Smooth muscle cell (in vitro differentiated cells): ENCODE results near the gene GRIK1. TPM values are rescaled to one million over a fixed set of nuclear protein-coding genes. Genes with fewer than 3 reads are reported as not detected.

Experiments
- DNase-seq: peaks from one replicate; lab custom pipeline; 2025; ENCODE audit not compliant: unreplicated experiment; lab: John Stamatoyannopoulos, UW
- H2AFZ ChIP-seq: fragments of 200-600 bp; sonication (generic); 2 replicates; pipeline ENCODE4 v1.6.0; 2016; ENCODE audit warnings: antibody characterized with exemption, low read depth, mild to moderate bottlenecking
- H3F3A ChIP-seq: fragments of 200-600 bp; sonication (generic); 2 replicates; pipeline ENCODE4 v1.6.0; 2017; ENCODE audit warnings: antibody characterized with exemption, low read depth
- H3K27ac ChIP-seq: fragments of 200-600 bp; sonication (generic); 2 replicates; pipeline ENCODE4 v1.5.1; 2016; ENCODE audit warnings: low read depth, mild to moderate bottlenecking
- H3K27me3 ChIP-seq: fragments of 200-600 bp; sonication (generic); 2 replicates; pipeline ENCODE4 v1.6.1; 2016; ENCODE audit warnings: low read depth, mild to moderate bottlenecking
- H3K36me3 ChIP-seq: fragments of 200-600 bp; sonication (generic); 2 replicates; pipeline ENCODE4 v1.5.1; 2016; ENCODE audit warnings: low read depth
- H3K4me1 ChIP-seq: fragments of 200-600 bp; sonication (generic); 2 replicates; pipeline ENCODE4 v1.5.1; 2016; ENCODE audit warnings: low read depth
- H3K4me2 ChIP-seq: fragments of 200-600 bp; sonication (generic); 2 replicates; pipeline ENCODE4 v1.6.0; 2016; ENCODE audit warnings: mild to moderate bottlenecking
- H3K4me3 ChIP-seq: fragments of 200-600 bp; sonication (generic); 2 replicates; pipeline ENCODE4 v1.5.1; 2016; ENCODE audit warnings: mild to moderate bottlenecking
- H3K79me2 ChIP-seq: fragments of 200-600 bp; sonication (generic); 2 replicates; pipeline ENCODE4 v1.6.0; 2016; ENCODE audit warnings: low read depth, mild to moderate bottlenecking
- H3K9ac ChIP-seq: fragments of 200-600 bp; sonication (generic); 2 replicates; pipeline ENCODE4 v1.6.0; 2016; ENCODE audit warnings: low read depth
- H3K9me3 ChIP-seq: fragments of 200-600 bp; sonication (generic); replicated peaks from 2 replicates; pipeline ENCODE4 v1.5.1; 2016; ENCODE audit warnings: low read depth
- H4K20me1 ChIP-seq: fragments of 200-600 bp; sonication (generic); 2 replicates; pipeline ENCODE4 v1.6.0; 2016; ENCODE audit warnings: low read depth
- CTCF ChIP-seq: fragments of 200-600 bp; sonication (generic); IDR thresholded peaks from 2 replicates; pipeline ENCODE4 v1.5.1; 2017; ENCODE audit warnings: borderline replicate concordance, mild to moderate bottlenecking, antibody characterized with exemption; ENCODE audit not compliant: insufficient read depth, poor library complexity, severe bottlenecking
- WGBS: methylation state at CpG from one replicate; pipeline ENCODE4 v1.1.7; 2016; ENCODE audit warnings: low lambda C conversion rate; 5-methylcytosine and 5-hydroxymethylcytosine counted together
- polyA plus RNA-seq: library from polyadenylated mRNA; unstranded; fragments of >200 nt; fragmentation: Nextera tagmentation; extraction: Ambion mirVana; gene quantifications from 2 replicates; pipeline ENCODE4 v1.2.1, GENCODE V29; 2016
- total RNA-seq: library from RNA; depleted of rRNA; stranded (reverse); fragments of >200 nt; gene quantifications from 2 replicates; pipeline ENCODE4 v1.2.3, GENCODE V29; 2014

Gene GRIK1
- total and polyA plus RNA-seq, 2 experiments from 2014 or later, result 0.09 TPM; not detected in 1

GRCh38 chr21:29892379-29892778, 47.4 kb downstream of the GRIK1 start:
- Histone ChIP-seq H3K4me2 (no peak overlapping the region), H2AFZ (no peak overlapping the region), H3K36me3 (no peaks in the 10 kb centered on the region), H3K9me3 (no peaks in the 10 kb centered on the region), H3K4me1 (no peaks in the 10 kb centered on the region), H3K79me2 (no peaks in the 10 kb centered on the region), H3K4me3 (no peak overlapping the region), H3K27me3 (no peaks in the 10 kb centered on the region), H3K9ac (no peak overlapping the region), H3F3A (no peaks in the 10 kb centered on the region), H4K20me1 (no peaks in the 10 kb centered on the region), H3K27ac (no peak overlapping the region)
- TF ChIP-seq CTCF, result no peak
- 92% methylated on average over 6 of the region's 6 CpGs for WGBS
- DNase-seq, result no peak

GRCh38 chr21:29888437-29888836, 51.4 kb downstream of the GRIK1 start:
- DNase-seq, result no peak
- Histone ChIP-seq H3K9me3 (no peaks in the 10 kb centered on the region), H3K36me3 (no peaks in the 10 kb centered on the region), H3K27me3 (no peaks in the 10 kb centered on the region), H3K27ac (no peak overlapping the region), H3K4me2 (no peak overlapping the region), H3K79me2 (no peaks in the 10 kb centered on the region), H3K9ac (no peak overlapping the region), H3K4me1 (no peaks in the 10 kb centered on the region), H4K20me1 (no peaks in the 10 kb centered on the region), H3K4me3 (no peak overlapping the region), H3F3A (no peaks in the 10 kb centered on the region), H2AFZ (no peak overlapping the region)
- no peak for TF ChIP-seq CTCF
- WGBS, result 65% methylated on average over 2 of the region's 2 CpGs

GRCh38 chr21:29887313-29888009, 52.3 kb downstream of the GRIK1 start:
- H3K27ac ChIP-seq, result no peak overlapping the region
- H2AFZ ChIP-seq, result no peak overlapping the region
- no peaks in the 10 kb centered on the region for H3F3A ChIP-seq
- no peak overlapping the region for H3K4me3 ChIP-seq
- H3K79me2 ChIP-seq, result no peaks in the 10 kb centered on the region
- no peak for DNase-seq
- H4K20me1 ChIP-seq, result no peaks in the 10 kb centered on the region
- no peaks in the 10 kb centered on the region for H3K36me3 ChIP-seq
- no peak for TF ChIP-seq CTCF
- H3K4me2 ChIP-seq, result no peak overlapping the region
- H3K9me3 ChIP-seq, result no peaks in the 10 kb centered on the region
- no peaks in the 10 kb centered on the region for H3K27me3 ChIP-seq
- H3K9ac ChIP-seq, result no peak overlapping the region
- H3K4me1 ChIP-seq, result no peaks in the 10 kb centered on the region

GRCh38 chr21:29885491-29885890, 54.3 kb downstream of the GRIK1 start:
- no peak for DNase-seq
- no peaks in the 10 kb centered on the region for H3K27me3 ChIP-seq
- WGBS, result 64% methylated on average over 1 of the region's 1 CpG
- H3K79me2 ChIP-seq, result no peaks in the 10 kb centered on the region
- no peaks in the 10 kb centered on the region for H4K20me1 ChIP-seq
- no peaks in the 10 kb centered on the region for H3F3A ChIP-seq
- no peak overlapping the region for H3K9ac ChIP-seq
- H3K4me1 ChIP-seq, result no peaks in the 10 kb centered on the region
- H3K9me3 ChIP-seq, result no peaks in the 10 kb centered on the region
- no peak overlapping the region for H3K27ac ChIP-seq
- no peaks in the 10 kb centered on the region for H3K36me3 ChIP-seq
- no peak for TF ChIP-seq CTCF
- H3K4me3 ChIP-seq, result no peak overlapping the region
- no peak overlapping the region for H3K4me2 ChIP-seq
- H2AFZ ChIP-seq, result no peak overlapping the region
